GM19023 (cell line): Measurements from ENCODE around the gene FKBP9.
A peak's percentile ranks its signal among the peaks of the same experiment; 100 is the strongest.
"Not testable (repeated sequence)": the region's sequence is repeated elsewhere in the genome, so short reads cannot be mapped to it uniquely, and the experiment has no call there.

ENCODE experiments used
- ATAC-seq: cut with Tn5 transposase; IDR thresholded peaks from one replicate; pipeline ENCODE4 v1.9.1; 2021; ENCODE audit warnings: mild to moderate bottlenecking, moderate library complexity; ENCODE audit not compliant: unreplicated experiment

FKBP9 gene

GRCh38 chr7:32957326-32958045, at the start of gene FKBP9:
Gene FKBP9, plus strand, starts transcription at chr7:32957440. Its CDS starts 134 bp downstream, at chr7:32957574.
- peak; percentile 80 for ATAC-seq

- no peak for ATAC-seq
Measured at GRCh38 chr7:32910195-32910594, 47.0 kb upstream of the FKBP9 start.

- ATAC-seq = no peak
Measured at GRCh38 chr7:32914184-32914583, 43.1 kb upstream of the FKBP9 start.

GRCh38 chr7:32915041-32915536, 42.2 kb upstream of the FKBP9 start:
- ATAC-seq = no peak

- no peak for ATAC-seq
Measured at GRCh38 chr7:32916006-32916405, 41.2 kb upstream of the FKBP9 start.

GRCh38 chr7:32916994-32917393, 40.2 kb upstream of the FKBP9 start:
- ATAC-seq = not testable (repeated sequence)

- ATAC-seq = no peak
Measured at GRCh38 chr7:32921896-32922295, 35.3 kb upstream of the FKBP9 start.

- no peak for ATAC-seq
Measured at GRCh38 chr7:32928785-32929298, 28.4 kb upstream of the FKBP9 start.

- ATAC-seq = no peak
Measured at GRCh38 chr7:32929430-32930143, 27.7 kb upstream of the FKBP9 start.

GRCh38 chr7:32930378-32930777, 26.9 kb upstream of the FKBP9 start:
- ATAC-seq = no peak

- no peak for ATAC-seq
Measured at GRCh38 chr7:32935558-32935957, 21.7 kb upstream of the FKBP9 start.

GRCh38 chr7:32936689-32937088, 20.6 kb upstream of the FKBP9 start:
- no peak for ATAC-seq

- no peak for ATAC-seq
Measured at GRCh38 chr7:32937344-32938174, 19.7 kb upstream of the FKBP9 start.

- no peak for ATAC-seq
Measured at GRCh38 chr7:32941181-32941580, 16.1 kb upstream of the FKBP9 start.

- peak; percentile 39 for ATAC-seq
Measured at GRCh38 chr7:32941681-32942414, 15.4 kb upstream of the FKBP9 start.

GRCh38 chr7:32942415-32943251, 14.6 kb upstream of the FKBP9 start:
- peak; percentile 83 for ATAC-seq

- no peak for ATAC-seq
Measured at GRCh38 chr7:32943252-32944030, 13.8 kb upstream of the FKBP9 start.

- ATAC-seq = no peak
Measured at GRCh38 chr7:32947420-32947983, 9.7 kb upstream of the FKBP9 start.
